HG02763 (cell line): Measurements from ENCODE around the gene MTERF1.

ENCODE experiments used
- ATAC-seq: cut with Tn5 transposase; IDR thresholded peaks from one replicate; pipeline ENCODE4 v1.9.1; 2021; ENCODE audit warnings: mild to moderate bottlenecking, moderate library complexity; ENCODE audit not compliant: unreplicated experiment

Gene MTERF1

DNA sequence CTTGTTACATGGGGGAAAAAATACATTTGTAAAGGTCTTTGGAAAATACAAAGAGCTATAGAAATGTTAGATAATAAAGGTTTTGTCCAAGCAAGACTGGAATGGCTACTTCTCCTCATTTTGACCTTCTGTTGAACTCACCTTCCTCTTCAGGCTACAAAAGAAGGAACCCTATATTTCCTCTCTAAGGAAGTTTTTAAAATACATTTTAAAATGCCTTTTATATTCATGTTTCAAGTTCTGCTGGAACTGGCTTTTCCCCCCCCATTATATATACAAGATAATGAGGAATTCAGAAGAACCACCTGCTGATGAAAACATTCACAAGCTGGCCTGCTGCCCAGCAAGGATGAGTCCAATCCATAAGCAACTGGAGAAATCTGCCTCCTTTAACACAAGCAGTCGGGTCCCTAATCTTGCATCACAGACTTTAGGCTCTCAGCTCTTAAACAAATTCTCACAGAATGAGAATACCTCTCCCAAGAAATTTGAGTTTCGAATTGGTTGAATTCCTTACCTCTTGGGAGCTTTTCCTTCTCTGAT lies 44.6 kb downstream of the MTERF1 start:
- ATAC-seq = no peak

DNA sequence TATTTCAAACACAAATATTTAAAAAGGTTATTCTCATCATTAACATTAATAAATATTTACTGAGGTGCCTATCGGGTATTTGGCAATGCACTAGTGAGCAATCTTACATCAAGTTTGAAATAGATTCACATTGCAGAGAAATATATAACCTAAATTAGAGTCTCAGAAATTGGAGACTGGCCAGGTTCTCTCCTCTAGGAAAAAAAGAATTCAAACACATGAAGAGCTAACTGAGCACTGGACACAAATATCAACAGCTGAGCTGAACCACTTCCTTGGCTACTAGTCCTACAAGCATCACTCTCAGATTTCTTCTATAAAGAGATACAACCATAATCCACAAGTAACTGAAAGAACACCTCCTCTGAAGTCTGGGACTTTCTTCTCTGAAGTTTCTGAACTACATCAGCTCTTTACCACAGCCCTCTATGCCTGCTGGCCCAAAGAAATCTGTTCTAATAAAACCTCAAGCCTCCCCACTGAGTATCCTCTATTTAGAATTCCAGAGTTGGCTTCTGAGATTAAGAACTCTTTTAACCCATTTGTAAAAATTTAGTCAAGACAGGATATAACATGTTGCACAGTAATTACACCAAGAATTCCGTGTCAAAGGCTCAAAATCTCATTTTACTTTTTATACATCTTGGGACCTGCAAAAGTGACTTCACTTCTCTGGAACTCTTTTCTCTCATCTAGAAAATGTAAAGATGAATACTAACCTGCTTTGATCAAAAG lies 45.2 kb downstream of the MTERF1 start:
- no peak for ATAC-seq

DNA sequence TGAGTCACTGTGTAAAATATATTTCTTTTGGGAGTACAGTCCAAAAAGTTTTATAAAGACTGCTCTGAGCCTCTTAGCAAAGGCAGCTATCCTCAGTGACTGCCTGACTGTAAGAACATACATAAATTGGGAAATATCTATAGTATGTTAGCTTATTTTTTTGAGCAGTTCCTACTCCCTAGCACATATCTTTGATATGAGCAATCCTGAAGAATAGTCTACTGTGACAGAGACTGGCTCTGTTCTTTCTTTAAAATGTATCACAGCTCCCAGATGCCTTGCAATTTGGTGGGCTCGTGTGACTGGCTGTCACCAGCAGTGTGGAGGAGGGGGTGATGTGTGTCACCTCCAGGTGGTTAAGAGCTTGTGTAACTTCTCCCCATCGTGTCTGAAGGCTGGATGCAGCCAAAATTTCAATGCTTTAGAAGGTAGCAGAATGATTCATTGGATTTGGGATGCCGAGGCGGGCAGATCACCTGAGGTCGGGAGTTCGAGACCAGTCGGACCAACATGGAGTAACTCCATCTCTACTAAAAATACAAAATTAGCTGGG lies 47.9 kb downstream of the MTERF1 start:
- no peak for ATAC-seq

DNA sequence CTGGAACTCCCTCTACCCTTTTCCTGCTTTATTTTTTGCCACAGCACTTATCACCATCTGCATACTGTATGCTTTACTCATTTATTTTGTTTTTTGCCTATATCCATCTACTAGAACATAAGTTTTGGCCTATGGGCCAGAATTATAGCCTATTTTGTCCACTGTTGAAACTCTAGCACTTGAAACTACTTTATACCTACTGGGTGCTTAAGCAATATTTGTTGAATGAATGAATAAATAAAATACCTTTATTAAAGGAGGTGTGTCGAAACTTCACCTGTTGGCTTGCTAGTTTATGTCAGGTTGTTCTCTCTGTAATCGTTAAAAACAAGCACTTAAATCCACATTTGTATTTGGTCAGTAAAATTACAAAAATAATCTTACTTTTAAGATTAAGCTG lies 53.3 kb downstream of the MTERF1 start:
- no peak for ATAC-seq

DNA sequence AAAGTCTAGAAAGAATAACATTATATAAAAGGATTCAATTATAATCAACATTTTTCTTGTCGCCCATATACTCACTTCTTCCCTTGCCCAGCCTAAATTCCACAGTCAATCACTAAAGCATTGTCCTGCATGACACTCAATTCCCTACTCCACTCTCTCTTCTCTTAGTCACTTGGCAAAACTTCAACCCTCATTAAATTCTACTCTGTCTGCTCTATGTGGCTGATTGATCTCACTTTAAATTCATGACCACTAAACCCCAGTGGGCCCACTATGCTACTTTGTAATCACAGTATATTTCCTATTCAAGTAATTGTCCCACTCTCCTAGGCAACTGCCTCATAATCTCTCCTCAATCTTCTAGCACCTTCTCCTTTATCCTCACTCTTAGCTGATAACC lies 54.1 kb downstream of the MTERF1 start:
- ATAC-seq = no peak

DNA sequence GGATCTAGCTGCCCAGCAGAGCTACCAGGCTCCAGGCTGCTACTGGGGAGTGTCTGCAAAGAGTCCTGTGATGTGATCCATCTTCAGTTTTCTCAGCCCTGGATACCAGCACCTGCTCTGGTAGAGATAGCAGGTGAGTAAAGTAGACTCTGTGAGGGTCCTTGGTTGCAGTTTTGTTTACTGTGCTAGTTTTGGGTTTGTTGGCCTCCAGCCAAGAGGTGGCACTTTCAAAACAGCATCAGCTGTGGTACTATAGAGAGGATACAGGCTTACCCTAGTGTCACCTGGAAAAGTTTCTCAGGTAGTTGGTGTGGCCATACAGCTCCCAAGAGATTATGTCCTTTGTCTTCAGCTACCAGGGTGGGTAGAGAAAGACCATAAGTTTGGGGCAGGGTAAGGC lies 56.3 kb downstream of the MTERF1 start:
- no peak for ATAC-seq
